ENCODE measurements around the gene GIMAP4.
A peak's percentile ranks its signal among the peaks of the same experiment; 100 is the strongest.
"Not testable (repeated sequence)": the region's sequence is repeated elsewhere in the genome, so short reads cannot be mapped to it uniquely, and the experiment has no call there.

GIMAP4 gene

GRCh38 chr7:150567169-150567568 is at the start of gene GIMAP4:
GIMAP4 (plus strand) TSS chr7:150567390; CDS start chr7:150569902, 2,512 bp downstream.
- FAIRE-seq: no peak

- peak; percentile 54 for FAIRE-seq
Observed at GRCh38 chr7:150519310-150519709, 47.9 kb upstream of the GIMAP4 start.

GRCh38 chr7:150520145-150520544 is 47.0 kb upstream of the GIMAP4 start:
- FAIRE-seq: no peak

GRCh38 chr7:150522931-150523330 is 44.3 kb upstream of the GIMAP4 start:
- FAIRE-seq: not testable (repeated sequence)

GRCh38 chr7:150524018-150524417 is 43.2 kb upstream of the GIMAP4 start:
- no peak for FAIRE-seq

GRCh38 chr7:150531704-150532103 is 35.5 kb upstream of the GIMAP4 start:
- FAIRE-seq: no peak

GRCh38 chr7:150538259-150538658 is 28.9 kb upstream of the GIMAP4 start:
- no peak for FAIRE-seq

- no peak for FAIRE-seq
Observed at GRCh38 chr7:150553163-150553562, 14.0 kb upstream of the GIMAP4 start.

GRCh38 chr7:150556521-150557138 is 10.6 kb upstream of the GIMAP4 start:
- FAIRE-seq: no peak

GRCh38 chr7:150560486-150560885 is 6.7 kb upstream of the GIMAP4 start:
- no peak for FAIRE-seq

- no peak for FAIRE-seq
Observed at GRCh38 chr7:150562919-150563318, 4.3 kb upstream of the GIMAP4 start.

GRCh38 chr7:150564006-150564405 is 3.2 kb upstream of the GIMAP4 start:
- no peak for FAIRE-seq

GRCh38 chr7:150564566-150564965 is 2.6 kb upstream of the GIMAP4 start:
- FAIRE-seq: no peak

GRCh38 chr7:150565239-150565638 is 2.0 kb upstream of the GIMAP4 start:
- no peak for FAIRE-seq

- no peak for FAIRE-seq
Observed at GRCh38 chr7:150566123-150566522, 1.1 kb upstream of the GIMAP4 start.

GRCh38 chr7:150566572-150566971 is 618 bp upstream of the GIMAP4 start:
- no peak for FAIRE-seq

- FAIRE-seq: no peak
Observed at GRCh38 chr7:150567871-150568301, 696 bp downstream of the GIMAP4 start.

GRCh38 chr7:150568714-150569113 is 1.5 kb downstream of the GIMAP4 start:
- FAIRE-seq: no peak

GRCh38 chr7:150569245-150569955 is 2.2 kb downstream of the GIMAP4 start:
- no peak for FAIRE-seq

GRCh38 chr7:150570556-150571465 is 3.6 kb downstream of the GIMAP4 start:
- FAIRE-seq: no peak

GRCh38 chr7:150572496-150572895 is 5.3 kb downstream of the GIMAP4 start:
- FAIRE-seq: no peak

- not testable (repeated sequence) for FAIRE-seq
Observed at GRCh38 chr7:150579979-150580637, 12.9 kb downstream of the GIMAP4 start.
